ENCODE measurements around the gene CBX4. TPM values are rescaled to one million over a fixed set of nuclear protein-coding genes. Genes with fewer than 3 reads are reported as not detected.
A peak's percentile ranks its signal among the peaks of the same experiment; 100 is the strongest.

CBX4 gene
- total and polyA plus RNA-seq, 2 of the 13 experiments (the other 11 are each of a cell fraction or from before 2014, with no cell fraction given): 25.8 to 50.8 TPM

DNA sequence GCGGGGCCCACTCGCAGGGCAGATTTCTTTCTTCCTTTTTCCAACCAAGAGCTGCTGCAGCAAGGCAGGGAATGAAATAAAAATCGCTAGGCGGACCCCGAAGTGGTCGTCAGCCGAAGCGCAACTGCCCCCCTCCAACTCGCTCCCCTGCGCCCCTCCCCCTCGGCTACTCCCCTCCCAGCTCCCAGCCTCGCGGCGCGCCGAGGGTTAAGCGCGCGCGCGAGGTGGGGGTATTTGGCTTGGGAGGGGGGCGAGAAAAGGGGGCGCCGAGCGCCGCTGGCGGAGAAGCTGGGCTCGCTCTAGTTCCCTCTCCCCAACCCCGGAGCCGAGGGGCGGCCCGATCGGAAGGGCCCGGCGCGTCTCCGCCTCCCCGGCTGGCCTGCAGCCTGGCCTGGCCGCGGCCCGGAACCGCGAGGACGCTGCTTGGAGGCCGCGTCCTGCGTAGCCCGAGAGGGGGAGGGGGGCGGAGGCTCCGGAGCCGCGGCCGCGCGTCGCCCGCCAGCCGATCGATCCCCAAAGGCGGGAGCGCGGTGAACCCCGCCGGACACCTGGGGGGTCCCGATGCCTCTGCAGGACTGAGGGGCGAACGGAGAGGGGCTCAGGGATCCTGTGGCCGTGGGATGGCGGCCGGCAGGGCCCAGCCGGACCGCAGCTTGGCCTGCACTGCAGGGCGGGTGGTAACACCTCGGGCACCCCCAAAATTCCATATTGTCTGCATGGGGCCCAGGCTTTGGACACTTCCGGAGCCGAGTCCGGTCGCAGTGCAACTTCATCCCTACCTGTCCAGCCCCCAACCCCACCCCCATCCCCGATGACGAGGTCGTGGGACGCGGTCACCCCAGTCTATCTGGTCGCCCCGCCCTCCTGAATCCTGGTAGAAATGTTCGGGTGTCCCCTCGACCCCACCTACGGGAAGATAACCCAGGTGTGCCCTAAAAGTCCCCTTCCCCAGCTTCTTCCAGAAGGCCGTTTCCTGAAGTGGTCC is 4.9 kb upstream of the CBX4 start (continued):
- TF ChIP-seq RFX3 (CRISPR knock-in tag; IDR thresholded peaks at IDR 0.05) (no peak), ZNF205 (CRISPR knock-in tag; IDR thresholded peaks at IDR 0.05) (0 out of 2 replicates have a peak, but pooled peaks have one; percentile 61), ZNF816 (CRISPR knock-in tag; IDR thresholded peaks at IDR 0.05; ENCODE audit: borderline replicate concordance) (peak; percentile 3), TGIF2 (CRISPR knock-in tag; IDR thresholded peaks at IDR 0.05) (peak; percentile 77; the same call in 1 of the 2 replicates), ZNF292 (CRISPR knock-in tag; IDR thresholded peaks at IDR 0.05; ENCODE audit: borderline replicate concordance, low read depth) (no peak), ZKSCAN8 (CRISPR knock-in tag; IDR thresholded peaks at IDR 0.05; ENCODE audit: borderline replicate concordance) (no peak), NR0B2 (CRISPR knock-in tag; IDR thresholded peaks at IDR 0.05) (peak; percentile 66; the same call in 1 of the 2 replicates), MEF2D (CRISPR knock-in tag; IDR thresholded peaks at IDR 0.05) (no peak), NRL (CRISPR knock-in tag; IDR thresholded peaks at IDR 0.05; ENCODE audit: borderline replicate concordance) (peak; percentile 36; the same call in 1 of the 2 replicates), ZNF784 (CRISPR knock-in tag; IDR thresholded peaks at IDR 0.05; ENCODE audit: borderline replicate concordance) (peak; percentile 45; the same call in 1 of the 2 replicates), IRX3 (CRISPR knock-in tag; IDR thresholded peaks at IDR 0.05; ENCODE audit: borderline replicate concordance, low read depth) (peak; percentile 88), AHR (CRISPR knock-in tag; IDR thresholded peaks at IDR 0.05) (peak; percentile 59; the same call in 1 of the 2 replicates), ZNF10 (CRISPR knock-in tag; IDR thresholded peaks at IDR 0.05; ENCODE audit: borderline replicate concordance, low read depth) (no peak), MBD4 (IDR thresholded peaks at IDR 0.05; ENCODE audit: borderline replicate concordance, low read length) (no peak)
- TF ChIP-seq, protein P1, sequence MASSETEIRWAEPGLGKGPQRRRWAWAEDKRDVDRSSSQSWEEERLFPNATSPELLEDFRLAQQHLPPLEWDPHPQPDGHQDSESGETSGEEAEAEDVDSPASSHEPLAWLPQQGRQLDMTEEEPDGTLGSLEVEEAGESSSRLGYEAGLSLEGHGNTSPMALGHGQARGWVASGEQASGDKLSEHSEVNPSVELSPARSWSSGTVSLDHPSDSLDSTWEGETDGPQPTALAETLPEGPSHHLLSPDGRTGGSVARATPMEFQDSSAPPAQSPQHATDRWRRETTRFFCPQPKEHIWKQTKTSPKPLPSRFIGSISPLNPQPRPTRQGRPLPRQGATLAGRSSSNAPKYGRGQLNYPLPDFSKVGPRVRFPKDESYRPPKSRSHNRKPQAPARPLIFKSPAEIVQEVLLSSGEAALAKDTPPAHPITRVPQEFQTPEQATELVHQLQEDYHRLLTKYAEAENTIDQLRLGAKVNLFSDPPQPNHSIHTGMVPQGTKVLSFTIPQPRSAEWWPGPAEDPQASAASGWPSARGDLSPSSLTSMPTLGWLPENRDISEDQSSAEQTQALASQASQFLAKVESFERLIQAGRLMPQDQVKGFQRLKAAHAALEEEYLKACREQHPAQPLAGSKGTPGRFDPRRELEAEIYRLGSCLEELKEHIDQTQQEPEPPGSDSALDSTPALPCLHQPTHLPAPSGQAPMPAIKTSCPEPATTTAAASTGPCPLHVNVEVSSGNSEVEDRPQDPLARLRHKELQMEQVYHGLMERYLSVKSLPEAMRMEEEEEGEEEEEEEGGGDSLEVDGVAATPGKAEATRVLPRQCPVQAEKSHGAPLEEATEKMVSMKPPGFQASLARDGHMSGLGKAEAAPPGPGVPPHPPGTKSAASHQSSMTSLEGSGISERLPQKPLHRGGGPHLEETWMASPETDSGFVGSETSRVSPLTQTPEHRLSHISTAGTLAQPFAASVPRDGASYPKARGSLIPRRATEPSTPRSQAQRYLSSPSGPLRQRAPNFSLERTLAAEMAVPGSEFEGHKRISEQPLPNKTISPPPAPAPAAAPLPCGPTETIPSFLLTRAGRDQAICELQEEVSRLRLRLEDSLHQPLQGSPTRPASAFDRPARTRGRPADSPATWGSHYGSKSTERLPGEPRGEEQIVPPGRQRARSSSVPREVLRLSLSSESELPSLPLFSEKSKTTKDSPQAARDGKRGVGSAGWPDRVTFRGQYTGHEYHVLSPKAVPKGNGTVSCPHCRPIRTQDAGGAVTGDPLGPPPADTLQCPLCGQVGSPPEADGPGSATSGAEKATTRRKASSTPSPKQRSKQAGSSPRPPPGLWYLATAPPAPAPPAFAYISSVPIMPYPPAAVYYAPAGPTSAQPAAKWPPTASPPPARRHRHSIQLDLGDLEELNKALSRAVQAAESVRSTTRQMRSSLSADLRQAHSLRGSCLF (CRISPR knock-in tag; IDR thresholded peaks at IDR 0.05; ENCODE audit: borderline replicate concordance): no peak
- TF ChIP-seq, protein P2, sequence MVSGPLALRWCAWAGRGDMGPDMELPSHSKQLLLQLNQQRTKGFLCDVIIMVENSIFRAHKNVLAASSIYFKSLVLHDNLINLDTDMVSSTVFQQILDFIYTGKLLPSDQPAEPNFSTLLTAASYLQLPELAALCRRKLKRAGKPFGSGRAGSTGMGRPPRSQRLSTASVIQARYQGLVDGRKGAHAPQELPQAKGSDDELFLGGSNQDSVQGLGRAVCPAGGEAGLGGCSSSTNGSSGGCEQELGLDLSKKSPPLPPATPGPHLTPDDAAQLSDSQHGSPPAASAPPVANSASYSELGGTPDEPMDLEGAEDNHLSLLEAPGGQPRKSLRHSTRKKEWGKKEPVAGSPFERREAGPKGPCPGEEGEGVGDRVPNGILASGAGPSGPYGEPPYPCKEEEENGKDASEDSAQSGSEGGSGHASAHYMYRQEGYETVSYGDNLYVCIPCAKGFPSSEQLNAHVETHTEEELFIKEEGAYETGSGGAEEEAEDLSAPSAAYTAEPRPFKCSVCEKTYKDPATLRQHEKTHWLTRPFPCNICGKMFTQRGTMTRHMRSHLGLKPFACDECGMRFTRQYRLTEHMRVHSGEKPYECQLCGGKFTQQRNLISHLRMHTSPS (CRISPR knock-in tag; IDR thresholded peaks at IDR 0.05; ENCODE audit: low read depth): no peak; the same call in 1 of the 2 replicates
- TF ChIP-seq, protein P3, sequence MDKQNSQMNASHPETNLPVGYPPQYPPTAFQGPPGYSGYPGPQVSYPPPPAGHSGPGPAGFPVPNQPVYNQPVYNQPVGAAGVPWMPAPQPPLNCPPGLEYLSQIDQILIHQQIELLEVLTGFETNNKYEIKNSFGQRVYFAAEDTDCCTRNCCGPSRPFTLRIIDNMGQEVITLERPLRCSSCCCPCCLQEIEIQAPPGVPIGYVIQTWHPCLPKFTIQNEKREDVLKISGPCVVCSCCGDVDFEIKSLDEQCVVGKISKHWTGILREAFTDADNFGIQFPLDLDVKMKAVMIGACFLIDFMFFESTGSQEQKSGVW (CRISPR knock-in tag; IDR thresholded peaks at IDR 0.05; ENCODE audit: borderline replicate concordance): no peak
